HG03095 (cell line): ENCODE measurements around the gene ANKS3.
"Not testable (repeated sequence)": the region's sequence is repeated elsewhere in the genome, so short reads cannot be mapped to it uniquely, and the experiment has no call there.

Experiments
- ATAC-seq: cut with Tn5 transposase; IDR thresholded peaks from one replicate; pipeline ENCODE4 v1.9.1; 2021; ENCODE audit warnings: moderate library complexity; ENCODE audit not compliant: unreplicated experiment

The ANKS3 gene

DNA sequence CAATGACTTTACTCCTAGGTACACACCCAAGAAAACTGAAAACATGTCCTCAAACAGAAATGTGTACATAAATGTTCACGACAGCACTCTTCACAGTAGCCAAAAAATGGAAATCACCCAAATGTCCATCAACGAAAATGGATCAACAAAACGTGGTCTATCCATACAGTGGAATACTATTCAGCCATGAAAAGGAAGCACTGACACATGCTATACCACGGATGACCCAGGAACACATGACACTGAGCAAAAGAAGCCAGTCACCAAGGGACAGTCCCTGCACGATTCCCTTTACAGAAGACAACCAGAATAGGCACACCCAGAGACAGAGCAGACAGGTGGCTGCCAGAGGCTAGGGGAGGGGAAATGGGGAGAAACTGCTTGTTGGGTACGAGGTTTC is 21.6 kb upstream of the ANKS3 start:
- no peak for ATAC-seq

GRCh38 chr16:4754865-4755264 is 20.8 kb upstream of the ANKS3 start:
- no peak for ATAC-seq

DNA sequence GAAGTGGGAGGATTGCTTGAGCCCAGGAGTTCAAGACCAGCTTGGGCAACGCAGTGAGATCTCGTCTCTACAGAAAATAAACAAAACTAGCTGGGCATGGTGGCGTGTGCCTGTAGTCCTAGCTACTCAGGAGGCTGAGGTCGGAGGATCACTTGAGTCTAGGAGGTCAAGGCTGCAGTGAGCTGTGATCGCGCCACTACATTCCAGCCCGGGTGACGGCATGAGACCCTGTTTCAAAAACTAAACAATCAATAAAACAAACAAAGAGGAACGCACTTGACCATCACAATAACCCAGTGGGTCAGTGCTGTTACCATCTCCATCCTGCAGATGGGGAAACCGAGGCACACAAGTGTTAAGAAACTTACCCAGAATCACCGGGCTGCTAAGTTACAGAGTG is 19.2 kb upstream of the ANKS3 start:
- ATAC-seq, result no peak

DNA sequence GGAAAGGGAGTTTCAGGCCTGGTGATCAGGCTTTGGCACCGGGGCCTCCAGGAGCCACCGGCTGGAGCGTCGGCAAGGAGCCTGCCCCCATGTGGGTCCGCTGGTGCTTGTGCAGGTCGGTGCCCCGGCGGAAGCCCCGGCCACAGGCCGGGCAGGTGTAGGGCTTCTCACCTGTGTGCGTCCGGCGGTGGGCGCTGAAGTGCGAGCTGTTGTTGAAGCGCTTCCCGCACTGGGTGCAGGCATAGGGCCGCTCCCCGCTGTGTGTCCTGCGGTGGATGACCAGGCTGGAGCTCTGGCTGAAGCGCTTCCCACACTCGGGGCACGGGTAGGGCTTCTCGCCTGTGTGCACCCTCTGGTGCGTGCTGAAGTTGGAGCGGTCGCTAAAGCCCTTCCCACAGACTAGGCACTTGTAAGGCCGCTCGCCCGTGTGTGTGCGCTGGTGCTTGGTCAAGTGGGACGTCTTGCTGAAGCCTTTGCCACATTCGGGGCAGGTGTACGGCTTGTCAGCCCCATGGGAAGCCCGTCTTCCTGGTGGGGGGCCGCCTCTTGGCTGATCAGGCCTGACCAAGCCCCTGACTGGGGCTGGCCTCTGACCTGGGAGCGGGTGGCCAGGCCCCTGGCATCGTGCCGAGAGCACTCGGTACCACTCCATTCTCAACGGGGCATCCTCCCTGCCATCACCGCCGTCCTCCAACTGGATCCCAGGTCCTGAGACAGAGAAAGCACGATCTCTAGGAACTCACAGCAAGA is 18.5 kb upstream of the ANKS3 start:
- no peak for ATAC-seq

- no peak for ATAC-seq
These were observed 16.8 kb upstream of the ANKS3 start for GRCh38 chr16:4750896-4751295.

- ATAC-seq, result no peak
These were observed 15.7 kb upstream of the ANKS3 start for GRCh38 chr16:4749700-4750257.

GRCh38 chr16:4748682-4749411 is 14.8 kb upstream of the ANKS3 start:
- ATAC-seq, result no peak

DNA sequence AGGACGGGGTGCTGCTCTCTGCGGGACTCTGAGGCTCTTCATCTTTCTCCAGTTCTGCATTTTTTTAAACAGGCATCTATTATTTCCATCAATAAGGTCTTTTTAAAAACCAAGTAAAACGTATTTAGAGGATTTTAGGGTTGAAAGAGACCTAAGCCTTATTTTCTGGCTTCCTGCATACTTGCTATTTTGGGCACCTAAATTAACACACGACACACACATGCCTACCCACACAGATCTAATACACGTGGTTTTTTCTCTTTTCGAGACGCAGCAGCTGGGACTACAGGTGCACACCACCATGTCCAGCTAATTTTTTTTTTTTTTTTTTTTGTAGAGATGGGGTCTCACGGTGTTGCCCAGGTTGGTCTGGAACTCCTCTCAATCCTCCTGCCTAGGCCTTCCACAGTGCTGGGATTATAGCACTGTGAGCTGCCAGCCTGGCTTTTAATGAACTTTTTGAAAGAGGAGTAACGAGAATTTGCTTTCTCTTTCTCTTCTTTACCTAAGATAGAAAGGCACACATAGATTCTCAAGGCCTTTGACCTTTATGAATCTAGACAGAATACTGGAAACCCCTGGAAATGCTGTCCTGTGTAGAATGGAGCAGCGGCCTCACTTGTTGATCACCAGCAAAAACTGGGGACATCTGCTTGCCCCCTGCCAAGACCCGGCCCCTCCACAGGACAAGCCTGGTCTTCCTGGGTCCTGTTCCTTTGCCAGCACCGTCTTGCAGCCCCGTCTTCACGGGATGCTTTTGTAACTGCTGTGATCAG is 14.0 kb upstream of the ANKS3 start:
- no peak for ATAC-seq

GRCh38 chr16:4746991-4747574 is 13.0 kb upstream of the ANKS3 start:
- no peak for ATAC-seq

GRCh38 chr16:4746215-4746614 is 12.1 kb upstream of the ANKS3 start:
- no peak for ATAC-seq

GRCh38 chr16:4745274-4745569 is 11.2 kb upstream of the ANKS3 start:
- ATAC-seq, result no peak

- no peak for ATAC-seq
These were observed 10.6 kb upstream of the ANKS3 start for GRCh38 chr16:4744555-4745273.

- ATAC-seq, result no peak
These were observed 9.3 kb upstream of the ANKS3 start for GRCh38 chr16:4743226-4743878.

GRCh38 chr16:4738370-4738769 is 4.3 kb upstream of the ANKS3 start:
- ATAC-seq, result not testable (repeated sequence)

GRCh38 chr16:4737545-4737944 is 3.5 kb upstream of the ANKS3 start:
- ATAC-seq, result no peak

- no peak for ATAC-seq
These were observed 2.5 kb upstream of the ANKS3 start for GRCh38 chr16:4736546-4736945.

DNA sequence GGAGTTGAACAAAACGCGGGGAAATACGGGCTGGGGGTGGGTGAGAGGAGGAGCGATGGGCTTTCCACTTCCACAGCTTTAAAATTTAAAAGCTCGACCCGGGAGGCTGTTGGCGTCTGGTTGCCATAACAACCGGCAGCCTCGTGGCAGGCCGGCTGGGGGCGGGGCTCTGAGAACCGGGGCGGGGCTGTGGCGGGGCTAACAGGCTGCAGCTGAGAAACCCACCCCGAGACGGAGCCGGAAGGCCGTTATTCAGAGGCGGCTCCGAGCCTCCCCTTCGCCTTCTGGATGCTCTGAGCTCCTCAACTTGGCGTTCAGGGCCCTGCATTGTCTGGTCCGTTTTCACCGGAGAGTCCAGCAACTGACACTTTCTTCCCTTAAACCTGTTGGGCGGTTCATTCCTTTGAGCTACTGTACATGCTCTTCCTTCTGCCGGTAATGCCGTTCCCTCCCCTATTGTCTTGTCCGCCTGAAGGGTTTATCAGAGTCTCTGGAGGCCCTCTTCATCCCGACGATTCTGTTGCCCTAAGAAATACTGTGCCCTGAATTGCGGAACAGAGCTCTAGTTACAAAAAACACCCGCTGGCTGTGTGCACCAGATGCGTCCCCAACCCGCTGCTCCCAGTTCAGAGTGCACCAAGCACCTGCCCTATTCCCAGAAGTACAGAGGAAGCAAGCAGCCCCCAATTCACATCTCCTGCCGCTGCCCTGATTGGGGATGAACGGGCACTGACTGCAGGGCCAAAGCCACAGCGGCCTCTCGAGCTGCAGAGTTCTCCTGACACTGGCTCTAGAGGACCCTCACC is 862 bp upstream of the ANKS3 start:
- ATAC-seq, result peak; percentile 54

DNA sequence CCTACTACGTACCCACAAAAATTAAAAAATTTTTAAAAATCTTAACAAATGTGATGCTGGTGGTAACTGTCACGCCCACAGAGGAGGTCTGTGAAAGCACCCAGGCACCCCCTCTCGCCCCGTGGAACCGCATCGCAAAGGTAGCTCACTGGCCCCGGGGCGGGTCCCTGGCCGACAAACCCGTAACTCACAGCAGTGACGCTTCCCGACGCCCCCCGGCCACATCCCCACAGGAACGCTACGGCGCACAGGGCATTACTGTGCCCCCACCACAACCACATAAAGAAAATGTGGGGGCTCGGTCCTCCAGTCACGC is 366 bp downstream of the ANKS3 start:
- ATAC-seq, result no peak

- ATAC-seq, result no peak
These were observed 794 bp downstream of the ANKS3 start for GRCh38 chr16:4733211-4733742.
